HG02970 (cell line): ENCODE data around the gene SGSH.

ENCODE experiments used
- ATAC-seq: cut with Tn5 transposase; IDR thresholded peaks from one replicate; pipeline ENCODE4 v1.9.1; 2021; ENCODE audit warnings: mild to moderate bottlenecking, moderate library complexity, moderate number of reproducible peaks; ENCODE audit not compliant: unreplicated experiment, low FRiP score

The SGSH gene

GRCh38 chr17:80190716-80191115, 29.4 kb downstream of the SGSH start:
- ATAC-seq: no peak

GRCh38 chr17:80189611-80190010, 30.5 kb downstream of the SGSH start:
- no peak for ATAC-seq

GRCh38 chr17:80187515-80187941, 32.6 kb downstream of the SGSH start:
- no peak for ATAC-seq

GRCh38 chr17:80187090-80187489, 33.0 kb downstream of the SGSH start:
- ATAC-seq: no peak

GRCh38 chr17:80185968-80186367, 34.2 kb downstream of the SGSH start:
- no peak for ATAC-seq

- no peak for ATAC-seq
Measured at GRCh38 chr17:80184423-80184714, 35.8 kb downstream of the SGSH start.

- ATAC-seq: no peak
Measured at GRCh38 chr17:80183581-80184422, 36.3 kb downstream of the SGSH start.

- ATAC-seq: no peak
Measured at GRCh38 chr17:80182845-80183223, 37.3 kb downstream of the SGSH start.

GRCh38 chr17:80182118-80182844, 37.9 kb downstream of the SGSH start:
- ATAC-seq: no peak

- no peak for ATAC-seq
Measured at GRCh38 chr17:80181431-80181830, 38.7 kb downstream of the SGSH start.

- no peak for ATAC-seq
Measured at GRCh38 chr17:80180192-80180591, 39.9 kb downstream of the SGSH start.

GRCh38 chr17:80177986-80178595, 42.0 kb downstream of the SGSH start:
- no peak for ATAC-seq

GRCh38 chr17:80176757-80177156, 43.4 kb downstream of the SGSH start:
- ATAC-seq: no peak

- ATAC-seq: no peak
Measured at GRCh38 chr17:80173916-80174315, 46.2 kb downstream of the SGSH start.

GRCh38 chr17:80173126-80173525, 47.0 kb downstream of the SGSH start:
- ATAC-seq: no peak

GRCh38 chr17:80171681-80172080, 48.5 kb downstream of the SGSH start:
- ATAC-seq: no peak

GRCh38 chr17:80169784-80170500, 50.2 kb downstream of the SGSH start, which contains the start of gene CARD14:
Gene CARD14 (plus strand): TSS chr17:80170030. CDS start chr17:80181439, 11,409 bp downstream.
- no peak for ATAC-seq

GRCh38 chr17:80169107-80169506, 51.0 kb downstream of the SGSH start:
- ATAC-seq: no peak

- ATAC-seq: no peak
Measured at GRCh38 chr17:80168371-80168770, 51.8 kb downstream of the SGSH start.

- ATAC-seq: no peak
Measured at GRCh38 chr17:80166446-80166845, 53.7 kb downstream of the SGSH start.

- ATAC-seq: no peak
Measured at GRCh38 chr17:80164185-80164584, 55.9 kb downstream of the SGSH start.
